HEK293T (cell line): Measurements from ENCODE around the gene HERC2.
"Not testable (repeated sequence)": the region's sequence is repeated elsewhere in the genome, so short reads cannot be mapped to it uniquely, and the experiment has no call there.

Experiments used
- ARNT ChIP-seq: fragments of 450-650 bp; IDR thresholded peaks from 2 replicates; pipeline ENCODE4 v1.6.1; 2017; ENCODE audit warnings: mild to moderate bottlenecking
- BHLHE40 ChIP-seq: fragments of 450-650 bp; IDR thresholded peaks from 2 replicates; pipeline ENCODE4 v1.6.1; 2016; ENCODE audit warnings: mild to moderate bottlenecking, moderate library complexity, borderline replicate concordance
- ELF4 ChIP-seq: fragments of 450-650 bp; IDR thresholded peaks from 2 replicates; pipeline ENCODE4 v1.6.1; 2017; ENCODE audit warnings: antibody characterized with exemption
- FOXK2 ChIP-seq: fragments of 450-650 bp; IDR thresholded peaks from 2 replicates; pipeline ENCODE4 v1.6.1; 2016; ENCODE audit warnings: mild to moderate bottlenecking
- FOXM1 ChIP-seq: fragments of 450-650 bp; IDR thresholded peaks from 2 replicates; pipeline ENCODE4 v1.6.1; 2017; ENCODE audit warnings: mild to moderate bottlenecking, borderline replicate concordance
- SP1 ChIP-seq: fragments of 450-650 bp; IDR thresholded peaks from 2 replicates; pipeline ENCODE4 v1.6.1; 2017
- ZNF384 ChIP-seq: fragments of 450-650 bp; IDR thresholded peaks from 2 replicates; pipeline ENCODE4 v1.6.1; 2016

- TF ChIP-seq BHLHE40, ZNF384, SP1, ARNT, FOXM1, ELF4, FOXK2: not testable (repeated sequence)
Measured at GRCh38 chr15:28316958-28317357, 5.0 kb downstream of the HERC2 start.
